ENCODE results near the gene POLR2J.
"Not testable (repeated sequence)": the region's sequence is repeated elsewhere in the genome, so short reads cannot be mapped to it uniquely, and the experiment has no call there.

The POLR2J gene

GRCh38 chr7:102478314-102479208 is at the start of gene POLR2J:
Gene POLR2J (minus strand): TSS chr7:102478922. CDS start chr7:102478860, 62 bp downstream.
- not testable (repeated sequence) for DNase-seq (ENCODE audit: low spot score)

- not testable (repeated sequence) for DNase-seq (ENCODE audit: low spot score)
Measured at GRCh38 chr7:102527822-102528793, 49.4 kb upstream of the POLR2J start.

GRCh38 chr7:102527182-102527581 is 48.5 kb upstream of the POLR2J start:
- DNase-seq (ENCODE audit: low spot score): not testable (repeated sequence)

- not testable (repeated sequence) for DNase-seq (ENCODE audit: low spot score)
Measured at GRCh38 chr7:102524803-102525202, 46.1 kb upstream of the POLR2J start.

GRCh38 chr7:102520797-102521196 is 42.1 kb upstream of the POLR2J start:
- not testable (repeated sequence) for DNase-seq (ENCODE audit: low spot score)

- not testable (repeated sequence) for DNase-seq (ENCODE audit: low spot score)
Measured at GRCh38 chr7:102517550-102518147, 38.9 kb upstream of the POLR2J start, which contains the start of gene RASA4B. Gene RASA4B (minus strand): TSS chr7:102517777. CDS start chr7:102517710, 67 bp downstream.

GRCh38 chr7:102516951-102517350 is 38.2 kb upstream of the POLR2J start:
- not testable (repeated sequence) for DNase-seq (ENCODE audit: low spot score)

- not testable (repeated sequence) for DNase-seq (ENCODE audit: low spot score)
Measured at GRCh38 chr7:102515889-102516288, 37.2 kb upstream of the POLR2J start.

GRCh38 chr7:102514881-102515721 is 36.4 kb upstream of the POLR2J start:
- DNase-seq (ENCODE audit: low spot score): not testable (repeated sequence)

GRCh38 chr7:102512642-102513221 is 34.0 kb upstream of the POLR2J start:
- not testable (repeated sequence) for DNase-seq (ENCODE audit: low spot score)

GRCh38 chr7:102511860-102512522 is 33.3 kb upstream of the POLR2J start:
- not testable (repeated sequence) for DNase-seq (ENCODE audit: low spot score)

- not testable (repeated sequence) for DNase-seq (ENCODE audit: low spot score)
Measured at GRCh38 chr7:102510575-102510974, 31.9 kb upstream of the POLR2J start.

- DNase-seq (ENCODE audit: low spot score): not testable (repeated sequence)
Measured at GRCh38 chr7:102507410-102508088, 28.8 kb upstream of the POLR2J start.

GRCh38 chr7:102505298-102506185 is 26.8 kb upstream of the POLR2J start:
- DNase-seq (ENCODE audit: low spot score): not testable (repeated sequence)

- not testable (repeated sequence) for DNase-seq (ENCODE audit: low spot score)
Measured at GRCh38 chr7:102503141-102503540, 24.4 kb upstream of the POLR2J start.

GRCh38 chr7:102498321-102498720 is 19.6 kb upstream of the POLR2J start:
- DNase-seq (ENCODE audit: low spot score): not testable (repeated sequence)

GRCh38 chr7:102497308-102497707 is 18.6 kb upstream of the POLR2J start:
- DNase-seq (ENCODE audit: low spot score): not testable (repeated sequence)

GRCh38 chr7:102496861-102497260 is 18.1 kb upstream of the POLR2J start:
- not testable (repeated sequence) for DNase-seq (ENCODE audit: low spot score)
